Umbilical cord (tissue), 2 donors: ENCODE data around the gene LDB2. TPM values are rescaled to one million over a fixed set of nuclear protein-coding genes. Genes with fewer than 3 reads are reported as not detected.
"Not testable (repeated sequence)": the region's sequence is repeated elsewhere in the genome, so short reads cannot be mapped to it uniquely, and the experiment has no call there.

ENCODE experiments used
- DNase-seq: peaks from one replicate; pipeline ENCODE4 v3.0.0-alpha.2; 2015; ENCODE audit warnings: low spot score
- total RNA-seq: library from RNA; depleted of rRNA; stranded (reverse); fragments of >200 nt; gene quantifications from one replicate; pipeline ENCODE4 v1.2.3, GENCODE V29; 2014; ENCODE audit warnings: low replicate concordance; ENCODE audit not compliant: insufficient read depth

The LDB2 gene
- total RNA-seq, 1 donor from 2014 or later, result 12.0 TPM

- no peak for DNase-seq
Observed at GRCh38 chr4:16555156-16555555, 343.3 kb downstream of the LDB2 start.

GRCh38 chr4:16550531-16550930 is 347.9 kb downstream of the LDB2 start:
- no peak for DNase-seq

GRCh38 chr4:16545656-16546055 is 352.8 kb downstream of the LDB2 start:
- no peak for DNase-seq

- no peak for DNase-seq
Observed at GRCh38 chr4:16544869-16545268, 353.6 kb downstream of the LDB2 start.

- peak; percentile 19 for DNase-seq
Observed at GRCh38 chr4:16544251-16544721, 354.2 kb downstream of the LDB2 start.

GRCh38 chr4:16537926-16538325 is 360.5 kb downstream of the LDB2 start:
- no peak for DNase-seq

GRCh38 chr4:16532240-16532970 is 366.0 kb downstream of the LDB2 start:
- peak; percentile 87 for DNase-seq

- peak; percentile 88 for DNase-seq
Observed at GRCh38 chr4:16530688-16531635, 367.5 kb downstream of the LDB2 start.

GRCh38 chr4:16524911-16525554 is 373.4 kb downstream of the LDB2 start:
- peak; percentile 87 for DNase-seq

GRCh38 chr4:16524406-16524805 is 374.0 kb downstream of the LDB2 start:
- no peak for DNase-seq

- DNase-seq, result not testable (repeated sequence)
Observed at GRCh38 chr4:16523526-16523925, 374.9 kb downstream of the LDB2 start.

- no peak for DNase-seq
Observed at GRCh38 chr4:16521156-16521915, 377.1 kb downstream of the LDB2 start.

- peak; percentile 78 for DNase-seq
Observed at GRCh38 chr4:16516796-16517439, 381.5 kb downstream of the LDB2 start.

GRCh38 chr4:16513876-16514275 is 384.6 kb downstream of the LDB2 start:
- peak; percentile 54 for DNase-seq

GRCh38 chr4:16508968-16509367 is 389.5 kb downstream of the LDB2 start:
- no peak for DNase-seq

GRCh38 chr4:16505726-16506125 is 392.7 kb downstream of the LDB2 start:
- DNase-seq, result no peak

GRCh38 chr4:16505267-16505666 is 393.2 kb downstream of the LDB2 start:
- no peak for DNase-seq

- no peak for DNase-seq
Observed at GRCh38 chr4:16503421-16504100, 394.9 kb downstream of the LDB2 start.

- no peak for DNase-seq
Observed at GRCh38 chr4:16498978-16499377, 399.5 kb downstream of the LDB2 start.

GRCh38 chr4:16496501-16496900 is 401.9 kb downstream of the LDB2 start:
- DNase-seq, result no peak
